ENCODE data around the gene THG1L.
"Not testable (repeated sequence)": the region's sequence is repeated elsewhere in the genome, so short reads cannot be mapped to it uniquely, and the experiment has no call there.

The THG1L gene

DNA sequence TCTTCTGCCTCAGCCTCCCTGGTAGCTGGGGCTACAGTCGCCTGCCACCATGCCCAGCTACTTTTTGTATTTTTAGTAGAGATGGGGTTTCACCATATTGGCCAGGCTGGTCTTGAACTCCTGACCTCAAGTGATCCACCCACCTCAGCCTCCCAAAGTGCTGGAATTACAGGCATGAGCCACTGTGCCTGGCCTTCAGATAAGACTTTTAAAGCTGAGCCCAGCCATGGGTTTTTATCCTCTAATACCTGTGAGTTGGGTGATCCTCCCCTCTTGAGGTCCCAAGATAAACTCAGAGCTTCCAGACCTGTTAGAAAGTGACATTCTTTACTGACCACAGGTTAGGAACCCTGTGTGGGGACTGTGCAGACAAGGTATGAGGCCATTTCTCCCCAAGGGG, 3.4 kb upstream of the THG1L start:
- not testable (repeated sequence) for DNase-seq

DNA sequence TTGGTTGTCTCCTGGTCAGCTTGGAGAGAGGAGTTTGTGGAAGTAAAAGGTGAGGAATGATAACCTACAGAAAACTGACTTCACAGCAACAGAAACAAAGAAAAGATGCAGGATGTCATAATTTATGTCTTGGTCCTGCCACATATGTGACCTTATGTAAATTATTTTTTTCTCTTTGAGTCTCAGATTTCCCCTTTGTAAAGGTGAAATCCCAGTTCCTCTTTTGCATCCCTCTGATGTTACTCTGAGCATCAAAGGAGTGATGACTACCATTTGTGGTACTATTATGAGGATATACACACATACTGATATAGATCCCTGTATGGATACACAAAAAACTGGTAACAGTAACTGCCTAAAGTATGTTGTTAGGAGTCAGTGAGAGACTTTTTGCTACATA, 1.4 kb upstream of the THG1L start:
- no peak for DNase-seq

DNA sequence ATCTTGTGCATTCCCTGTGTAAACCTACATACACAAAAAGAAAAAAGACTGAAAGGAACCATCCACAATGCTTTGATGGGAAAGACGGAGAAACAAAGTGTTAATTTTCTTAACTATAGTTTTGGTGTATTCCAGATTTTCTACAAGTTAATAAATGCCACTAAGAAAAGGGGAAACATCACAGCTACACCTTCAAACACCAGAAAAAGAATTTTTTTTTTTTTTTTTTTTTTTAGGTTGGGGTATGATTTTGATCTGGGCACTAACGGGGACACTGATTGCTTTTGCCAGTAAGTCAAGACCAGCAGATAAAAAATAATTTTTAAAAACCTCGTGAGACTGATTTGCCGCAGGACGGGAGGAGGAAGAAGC, 334 bp upstream of the THG1L start:
- no peak for DNase-seq

DNA sequence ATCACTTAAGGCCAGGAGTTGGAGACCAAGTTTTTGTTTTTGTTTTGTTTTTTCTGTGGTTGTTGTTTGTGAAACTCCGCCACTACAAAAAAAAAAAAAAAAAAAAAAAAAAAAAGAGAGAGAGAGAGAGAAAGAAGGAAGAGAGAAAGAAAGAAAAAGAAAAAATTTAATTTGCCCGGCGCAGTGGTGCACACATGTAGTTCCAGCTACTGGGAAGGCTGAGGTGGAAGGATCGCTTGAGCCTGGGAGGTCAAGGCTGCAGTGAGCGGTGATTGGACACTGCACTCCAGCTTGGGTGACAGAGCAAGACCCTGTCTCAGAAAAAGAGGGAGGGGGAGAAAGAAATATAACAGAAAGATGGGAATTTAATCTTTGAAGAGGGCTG, 902 bp downstream of the THG1L start:
- DNase-seq: no peak

DNA sequence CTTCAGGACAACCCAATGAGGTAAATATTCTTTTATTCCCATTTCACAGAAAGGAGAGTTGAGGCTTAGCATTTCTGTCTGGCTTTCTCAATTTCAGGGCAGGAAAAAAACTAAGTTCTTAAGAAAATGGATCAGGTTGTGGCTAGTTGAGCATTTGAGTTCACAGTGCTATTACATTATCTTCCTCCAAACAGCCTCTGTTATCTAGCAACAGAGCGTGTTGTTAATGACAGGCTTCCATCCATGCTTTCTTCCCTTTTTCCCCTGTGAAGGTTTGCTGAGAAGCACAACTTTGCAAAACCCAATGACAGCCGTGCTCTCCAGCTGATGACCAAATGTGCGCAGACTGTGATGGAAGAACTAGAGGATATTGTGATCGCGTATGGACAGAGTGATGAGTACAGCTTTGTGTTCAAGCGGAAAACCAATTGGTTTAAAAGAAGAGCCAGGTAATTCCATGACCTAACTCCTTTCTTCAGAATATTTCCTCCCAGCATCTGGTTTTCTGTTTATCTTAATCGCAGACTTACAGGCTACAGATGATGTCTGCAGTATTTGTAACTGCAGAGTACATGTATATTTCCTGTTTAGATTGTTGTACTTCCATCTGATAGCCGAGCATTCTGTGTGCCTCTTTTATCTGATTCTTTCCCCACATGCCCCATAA, 1.5 kb downstream of the THG1L start:
- DNase-seq: no peak

DNA sequence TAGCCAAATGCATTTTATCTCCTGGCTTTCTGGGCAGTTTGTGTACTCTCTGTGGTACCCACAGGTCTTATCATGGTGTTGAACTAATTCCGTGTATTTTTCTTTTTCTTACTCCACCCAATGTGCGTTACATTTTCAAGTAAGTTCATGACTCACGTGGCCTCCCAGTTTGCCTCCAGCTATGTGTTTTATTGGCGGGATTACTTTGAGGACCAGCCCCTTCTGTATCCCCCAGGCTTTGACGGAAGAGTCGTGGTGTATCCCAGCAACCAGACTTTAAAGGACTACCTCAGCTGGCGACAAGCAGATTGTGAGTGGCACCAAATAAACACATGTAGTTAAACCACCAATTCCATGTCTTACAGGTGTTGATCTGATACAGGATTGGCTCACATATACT, 3.2 kb downstream of the THG1L start:
- DNase-seq: no peak

DNA sequence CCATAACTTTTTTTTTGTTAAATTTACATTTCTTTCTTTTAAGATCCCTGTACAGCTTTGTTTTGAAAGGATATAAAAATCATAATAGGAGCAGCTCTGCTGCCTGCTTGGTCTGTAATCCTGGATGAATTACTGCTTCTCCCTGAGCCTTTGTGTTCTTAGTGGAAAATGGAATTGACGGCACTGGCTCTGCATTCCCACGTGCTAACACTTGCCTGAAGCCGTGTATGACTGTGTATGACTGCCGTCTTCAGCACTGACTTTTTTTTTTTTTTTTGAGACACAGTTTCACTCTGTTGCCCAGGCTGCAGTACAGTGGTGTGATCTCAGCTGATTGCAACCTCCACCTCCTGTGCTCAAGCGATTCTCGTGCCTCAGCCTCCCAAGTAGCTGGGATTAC, 4.8 kb downstream of the THG1L start:
- DNase-seq: no peak

DNA sequence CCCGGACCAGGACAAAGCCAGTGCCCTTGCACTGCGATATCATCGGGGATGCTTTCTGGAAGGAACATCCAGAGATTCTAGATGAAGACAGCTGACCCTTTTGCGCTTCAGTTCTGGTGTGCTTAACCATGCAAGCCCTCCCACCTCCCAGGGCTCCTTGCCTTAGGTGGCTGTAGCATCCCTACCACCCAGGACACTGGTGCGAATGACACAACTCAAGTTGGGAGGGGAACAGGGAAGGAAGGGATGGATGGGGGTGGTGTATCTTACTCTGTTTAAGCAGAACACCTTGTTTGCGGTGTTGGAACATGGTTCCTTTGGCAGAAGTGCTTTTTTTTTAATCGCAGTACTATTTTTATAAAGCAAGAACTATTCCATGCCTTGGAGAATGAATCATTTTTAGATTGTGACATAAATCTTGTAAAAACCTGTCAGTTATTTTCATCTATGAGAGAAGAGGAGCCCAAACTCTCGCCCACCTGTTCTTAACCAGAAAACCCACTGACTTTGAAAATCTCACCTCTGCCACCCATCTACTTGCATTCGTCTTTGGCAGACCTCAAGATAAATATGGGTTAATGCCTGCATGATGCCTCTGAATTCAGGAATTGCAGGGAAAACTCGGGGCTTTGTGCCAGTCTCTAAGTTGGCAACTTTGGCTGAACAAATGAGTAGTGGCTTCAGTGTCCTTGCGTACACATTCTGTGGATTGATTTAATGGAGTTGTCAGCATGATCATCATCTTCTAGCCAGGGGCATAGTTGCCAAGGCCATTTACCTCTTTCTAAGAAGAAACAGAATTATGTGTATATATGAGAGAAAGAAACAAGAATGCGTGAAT, 8.4 kb downstream of the THG1L start:
- no peak for DNase-seq

DNA sequence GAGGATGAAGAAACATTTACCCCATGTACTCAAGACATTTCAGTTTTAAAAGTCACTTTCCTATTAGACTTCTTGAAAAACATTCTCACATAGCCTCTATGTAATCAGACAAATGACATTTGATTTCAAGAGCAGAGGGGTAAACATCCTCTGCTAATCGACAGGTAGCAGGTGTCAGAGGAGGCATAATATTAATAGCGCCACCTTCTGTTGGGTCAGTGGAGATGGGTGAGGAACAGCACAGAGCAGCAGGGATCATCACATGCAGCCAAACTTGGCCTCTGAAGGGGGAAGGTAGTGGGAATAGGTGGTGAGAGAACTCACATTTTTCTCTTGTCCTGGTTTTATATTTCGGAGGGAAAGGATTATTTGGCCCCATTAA, 9.0 kb downstream of the THG1L start:
- no peak for DNase-seq

DNA sequence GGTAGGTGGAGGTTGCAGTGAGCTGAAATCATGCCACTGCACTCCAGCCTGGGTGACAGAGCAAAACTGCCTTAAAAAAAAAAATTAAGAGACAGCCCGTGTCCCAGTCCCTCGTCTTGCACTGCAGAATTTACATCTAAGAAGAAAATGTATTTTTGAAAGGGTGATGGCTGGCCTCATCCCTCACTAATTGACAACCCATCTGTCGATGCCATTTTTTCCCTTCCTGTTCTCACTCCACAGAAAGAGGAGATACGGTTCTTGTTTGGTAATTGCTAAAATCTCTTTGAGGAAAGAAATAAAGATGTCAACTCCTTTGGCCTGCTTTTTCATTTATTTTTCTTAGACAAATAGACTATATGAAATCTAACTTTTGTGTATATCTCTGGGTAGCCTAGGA, 9.9 kb downstream of the THG1L start:
- DNase-seq: no peak

DNA sequence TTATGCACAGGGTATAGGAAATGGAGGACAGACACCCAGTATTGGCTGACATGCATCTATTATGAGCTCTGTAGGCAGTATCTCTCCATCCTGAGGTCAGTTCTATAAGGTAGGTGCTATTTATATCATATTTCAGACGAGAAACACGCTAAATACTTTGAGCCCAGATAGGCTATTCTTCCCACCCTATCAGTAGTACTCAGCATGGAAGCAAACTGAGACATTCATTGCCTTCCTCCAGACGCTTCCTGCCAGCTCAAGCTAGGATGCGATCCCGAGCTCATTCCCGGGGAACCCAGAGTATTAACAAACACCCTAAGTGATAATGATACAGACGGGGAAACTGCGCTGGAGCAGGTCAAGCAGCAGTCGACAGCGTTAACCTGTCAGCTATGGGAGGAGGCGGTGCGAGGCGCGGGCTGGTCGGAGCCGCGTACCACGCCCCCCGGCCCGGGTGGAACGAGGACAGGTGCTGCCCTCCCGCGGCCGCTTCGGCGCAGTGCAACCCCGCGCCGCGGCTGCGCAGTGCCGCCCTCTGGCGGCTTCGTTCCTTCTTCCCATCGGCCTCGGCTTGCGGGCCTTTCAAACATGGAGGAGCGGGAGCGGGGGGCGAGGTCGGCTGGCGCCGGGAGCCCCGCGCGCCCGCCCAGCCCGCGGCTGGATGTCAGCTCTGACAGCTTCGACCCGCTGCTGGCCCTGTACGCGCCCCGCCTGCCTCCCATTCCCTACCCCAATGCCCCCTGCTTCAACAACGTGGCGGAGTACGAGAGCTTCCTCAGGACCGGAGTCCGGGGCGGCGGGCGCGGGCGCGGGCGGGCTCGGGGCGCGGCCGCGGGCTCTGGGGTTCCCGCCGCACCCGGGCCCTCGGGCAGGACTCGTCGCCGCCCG, 12.2 kb downstream of the THG1L start, which contains the start of gene LSM11:
Gene LSM11 (plus strand): TSS at position 550 of the 888 bp plus-strand sequence. CDS start 39 bp downstream, at position 589.
- peak; percentile 74 for DNase-seq

DNA sequence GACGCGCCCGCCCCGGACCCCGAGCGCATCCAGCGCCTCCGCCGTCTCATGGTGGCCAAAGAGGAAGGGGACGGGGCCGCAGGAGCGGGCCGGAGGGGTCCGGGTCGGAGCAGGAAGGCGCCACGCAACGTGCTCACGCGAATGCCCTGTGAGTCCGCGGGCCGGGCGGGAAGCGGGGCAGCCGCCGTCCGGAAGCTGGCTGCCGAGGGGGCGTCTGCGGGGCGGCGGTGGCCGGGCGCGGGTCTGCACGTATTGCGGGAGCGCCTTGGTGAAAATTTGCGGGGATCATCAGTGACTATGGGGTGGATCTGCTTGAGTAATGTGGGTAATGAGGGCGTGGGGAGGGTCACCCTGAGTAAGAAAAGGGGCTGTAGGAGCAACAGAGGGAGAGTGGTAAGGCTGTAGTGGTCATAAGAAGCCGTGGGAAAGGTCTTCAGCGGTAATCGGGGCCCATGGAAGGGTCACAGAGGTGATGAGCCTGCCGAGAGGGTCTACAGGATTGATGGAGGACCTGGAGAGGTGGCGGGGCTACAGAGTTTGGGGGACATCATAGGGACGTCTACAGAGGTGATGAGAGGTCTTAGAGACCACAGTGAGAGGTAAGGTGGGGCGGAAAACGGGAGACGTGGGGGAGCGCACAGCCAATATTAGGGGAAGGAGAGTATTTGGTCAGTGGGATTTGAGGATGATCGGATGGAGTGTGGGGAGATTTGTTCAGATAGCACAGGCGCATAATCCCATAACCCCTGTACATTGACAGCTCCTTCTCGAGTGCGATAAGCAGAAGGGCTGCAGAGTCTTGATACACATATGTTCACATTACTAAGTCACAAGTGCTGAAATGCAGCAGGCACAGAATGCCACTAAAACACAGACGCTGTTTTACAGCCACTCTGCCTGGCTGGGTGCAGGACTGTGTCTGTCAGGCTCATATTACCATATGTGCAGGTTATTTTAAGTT, 13.1 kb downstream of the THG1L start:
- peak; percentile 16 for DNase-seq

DNA sequence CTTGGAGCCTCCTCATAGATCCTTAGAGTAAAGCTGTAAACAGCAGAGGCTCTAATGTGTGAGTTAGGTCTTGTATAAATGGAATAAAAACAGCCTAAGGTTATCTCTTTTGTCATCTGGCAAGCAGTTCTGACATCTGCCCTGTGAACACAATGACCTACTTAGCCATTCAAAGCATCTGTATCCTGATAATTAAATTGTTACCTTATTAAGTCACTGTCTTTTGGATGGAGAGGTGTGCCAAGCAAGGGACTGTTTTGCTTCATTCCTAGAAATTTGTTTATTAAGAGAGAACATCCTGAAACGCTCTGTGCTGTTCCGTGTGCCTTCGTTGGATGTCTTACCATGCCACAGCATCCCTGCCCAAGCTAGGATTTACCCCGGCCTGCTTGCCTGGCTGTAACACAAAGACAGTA, 13.8 kb downstream of the THG1L start:
- no peak for DNase-seq

DNA sequence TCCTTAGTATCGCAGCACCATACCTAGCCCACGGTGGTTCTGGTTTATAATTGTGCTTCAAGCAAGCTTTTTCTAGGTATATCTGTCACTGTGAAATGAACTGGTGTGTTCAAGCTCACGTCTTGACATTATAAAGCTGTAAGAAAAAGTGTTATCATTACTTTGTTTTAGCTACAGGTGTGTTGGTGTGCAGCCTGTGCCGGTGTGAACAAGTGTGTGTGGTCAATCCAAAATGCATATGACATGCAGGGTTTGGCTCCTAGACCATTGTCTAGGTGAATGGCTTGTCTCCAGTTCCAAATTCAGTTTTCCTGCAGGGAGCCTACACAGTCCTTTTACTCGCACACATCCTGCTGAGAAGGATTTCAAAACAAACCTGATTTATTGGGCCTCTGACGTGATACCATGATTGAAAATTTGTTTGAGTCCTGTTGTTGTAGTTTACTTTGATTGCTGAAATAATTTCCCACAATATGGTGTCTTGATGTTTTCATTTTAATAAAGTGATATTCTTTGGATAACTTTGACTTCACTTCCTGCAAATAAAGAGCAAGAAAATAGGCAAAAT, 16.0 kb downstream of the THG1L start:
- DNase-seq: no peak

DNA sequence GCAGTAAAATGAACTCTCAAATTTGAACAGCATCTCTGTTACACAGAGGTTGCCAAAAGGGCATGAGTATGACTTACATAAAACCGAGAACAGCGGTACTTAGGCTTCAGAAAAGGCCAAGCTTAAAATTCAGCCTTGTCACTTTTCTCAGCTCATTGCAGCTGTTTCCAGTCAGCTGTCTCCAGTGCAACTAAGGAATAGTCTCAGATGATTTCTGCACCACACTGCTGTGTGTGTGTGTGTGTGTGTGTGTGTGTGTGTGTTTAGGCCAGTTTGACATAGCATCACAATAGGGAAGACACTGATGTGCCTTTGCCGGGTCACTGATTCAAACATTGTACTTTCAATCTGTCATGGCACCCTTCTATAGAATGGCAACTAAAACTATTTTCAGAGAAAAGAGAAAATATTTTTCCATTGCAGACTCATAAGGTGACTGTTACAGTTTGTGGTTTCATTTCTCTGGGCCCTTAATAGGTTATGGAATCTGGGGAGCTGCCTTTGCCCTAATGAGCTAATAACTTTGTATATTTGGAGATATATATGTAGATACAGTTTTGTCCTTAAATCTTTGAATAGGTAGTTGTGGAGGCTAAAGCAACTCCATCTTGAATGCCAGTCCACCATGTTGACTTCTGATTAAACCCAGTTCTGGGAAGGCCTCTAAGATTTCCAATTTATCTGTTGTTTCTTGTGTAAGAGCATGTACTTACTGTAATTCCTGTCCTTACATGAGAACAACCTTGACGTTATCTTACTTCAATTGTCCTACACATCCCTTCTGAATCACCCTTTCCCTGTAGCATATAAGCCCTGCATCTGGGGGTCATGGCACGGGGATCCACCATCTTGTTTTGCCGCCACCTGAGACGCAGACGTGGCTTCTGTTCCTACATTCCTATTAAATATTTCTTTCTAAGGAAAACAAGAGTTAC, 16.8 kb downstream of the THG1L start:
- peak; percentile 37 for DNase-seq

DNA sequence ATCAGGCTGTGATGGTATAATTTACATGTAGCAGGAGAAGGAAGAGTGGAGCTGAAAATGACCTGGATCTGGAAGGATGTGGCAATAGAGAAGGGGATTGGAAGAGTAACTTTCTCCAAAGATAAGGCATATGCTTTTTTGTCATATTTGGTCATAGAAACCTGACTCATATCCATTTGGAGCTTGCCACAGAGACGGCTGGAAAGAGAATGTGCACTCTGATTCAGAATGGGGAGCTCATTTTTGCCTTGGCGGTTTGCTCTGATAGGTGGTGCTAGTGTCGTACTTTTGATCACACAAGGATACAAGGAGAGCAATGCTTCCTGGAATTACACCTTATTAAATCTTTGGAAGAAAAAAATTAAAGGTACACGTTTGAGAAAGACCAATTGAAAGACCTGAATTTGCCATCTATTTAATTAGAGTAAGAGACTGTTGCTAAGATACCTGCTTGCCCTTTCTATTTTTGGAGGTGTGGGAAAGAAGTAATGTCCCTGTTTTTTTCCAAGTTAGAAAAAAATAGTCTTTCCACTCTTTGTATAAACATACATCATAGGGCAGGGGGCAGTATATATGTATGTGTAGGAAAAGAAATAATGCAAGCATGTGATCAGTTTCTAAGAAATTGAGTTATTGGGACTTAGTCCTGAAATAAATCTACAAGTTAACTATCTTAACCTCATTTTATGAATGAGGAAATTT, 17.7 kb downstream of the THG1L start:
- peak; percentile 90 for DNase-seq

DNA sequence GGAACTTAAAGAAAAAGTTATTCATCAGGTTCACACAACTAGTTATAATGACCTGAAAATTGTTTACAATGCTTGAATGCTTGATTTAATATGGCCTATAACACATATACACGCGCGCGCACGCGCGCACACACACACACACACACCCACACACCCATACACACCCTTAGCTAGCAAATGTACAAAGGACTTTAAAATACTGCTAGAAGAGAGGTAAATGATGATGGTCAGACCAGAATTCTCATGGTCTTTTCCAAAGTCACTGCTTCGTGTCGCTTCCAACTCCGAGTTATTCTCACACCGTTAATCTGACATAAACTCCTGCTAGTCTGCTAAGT, 18.2 kb downstream of the THG1L start:
- DNase-seq: no peak

DNA sequence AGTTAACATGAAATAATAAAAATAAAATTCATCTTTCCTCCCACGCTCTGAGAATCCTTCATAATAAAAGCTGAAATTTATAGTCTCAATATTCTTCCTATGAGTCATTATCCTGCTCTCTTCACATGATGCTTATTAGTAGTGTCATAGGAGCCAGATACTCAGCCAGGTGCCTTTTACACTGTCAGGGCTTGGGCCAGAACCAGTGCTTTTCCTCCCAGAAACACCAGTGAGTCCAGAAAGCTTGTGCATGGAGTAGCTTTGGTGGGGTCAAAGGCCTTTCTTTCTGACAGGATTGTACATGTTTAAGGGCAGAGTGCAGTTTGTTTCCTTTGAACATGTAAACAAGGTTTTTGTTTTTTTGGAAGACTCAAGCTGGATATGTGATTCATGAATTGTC, 19.1 kb downstream of the THG1L start:
- DNase-seq: peak; percentile 72

DNA sequence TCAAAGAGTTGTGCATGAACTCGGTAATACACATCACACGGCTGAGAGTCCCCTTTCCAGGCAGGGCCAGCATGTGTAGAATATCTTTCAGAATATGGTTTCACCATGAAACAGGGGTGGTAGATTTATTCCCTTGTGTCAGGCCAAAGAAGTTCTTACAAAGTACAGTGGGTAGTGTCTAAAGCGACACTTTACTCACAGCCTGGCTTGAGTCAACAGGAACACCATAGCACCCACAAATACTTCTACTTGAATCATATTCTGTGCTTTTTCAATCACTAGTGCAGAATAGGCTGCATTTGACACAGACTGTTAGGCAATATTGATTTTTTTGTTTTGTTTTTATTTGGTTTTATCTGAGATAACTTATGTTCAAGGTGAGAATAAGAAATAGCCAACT, 24.9 kb downstream of the THG1L start:
- no peak for DNase-seq

DNA sequence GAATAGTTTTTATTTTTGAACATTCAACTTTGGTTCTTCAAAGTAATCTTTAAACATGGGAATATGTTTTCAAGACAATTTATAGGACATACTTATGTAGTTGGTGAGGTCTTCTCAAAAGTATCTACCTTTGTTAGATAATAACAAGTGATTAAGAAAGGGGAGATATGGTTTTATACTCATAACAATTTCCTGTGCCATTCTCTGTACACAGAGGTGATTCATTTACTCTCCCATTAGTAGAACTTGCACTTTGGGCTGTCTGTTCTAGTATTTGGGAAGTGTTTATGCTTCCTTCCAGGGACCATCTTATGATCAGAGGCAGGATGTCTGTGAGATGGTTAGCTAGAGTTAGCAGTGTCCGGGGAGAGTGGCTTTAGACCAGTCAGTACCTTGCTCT, 27.5 kb downstream of the THG1L start:
- DNase-seq: no peak
